ENCODE data around the gene DEXI.

Gene DEXI

DNA sequence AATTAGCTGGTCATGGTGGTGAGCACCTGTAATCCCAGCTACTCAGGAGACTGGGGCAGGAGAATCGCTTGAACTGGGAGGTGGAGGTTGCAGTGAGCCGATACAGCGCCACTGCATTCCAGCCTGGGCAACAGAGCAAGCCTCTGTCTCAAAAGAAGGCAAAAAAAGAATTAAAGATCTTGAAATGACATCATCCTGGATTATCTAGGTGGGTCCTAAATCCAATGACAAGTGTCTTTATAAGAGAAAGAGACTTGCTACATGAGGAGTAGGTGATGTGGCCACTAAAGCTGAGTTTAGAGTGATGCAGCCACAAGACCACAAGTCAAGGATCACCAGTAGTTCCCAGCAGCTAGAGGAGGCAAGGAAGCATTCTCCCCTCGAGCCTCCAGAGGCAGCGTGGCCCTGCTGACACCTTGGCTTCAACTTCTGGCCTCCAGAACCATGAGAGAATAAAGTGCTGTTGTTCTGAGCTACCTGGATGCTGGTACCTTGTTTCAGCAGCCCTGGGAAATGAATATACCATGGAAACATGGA, 49.4 kb downstream of the DEXI start:
- DNase-seq (ENCODE audit: low read depth) = no peak

DNA sequence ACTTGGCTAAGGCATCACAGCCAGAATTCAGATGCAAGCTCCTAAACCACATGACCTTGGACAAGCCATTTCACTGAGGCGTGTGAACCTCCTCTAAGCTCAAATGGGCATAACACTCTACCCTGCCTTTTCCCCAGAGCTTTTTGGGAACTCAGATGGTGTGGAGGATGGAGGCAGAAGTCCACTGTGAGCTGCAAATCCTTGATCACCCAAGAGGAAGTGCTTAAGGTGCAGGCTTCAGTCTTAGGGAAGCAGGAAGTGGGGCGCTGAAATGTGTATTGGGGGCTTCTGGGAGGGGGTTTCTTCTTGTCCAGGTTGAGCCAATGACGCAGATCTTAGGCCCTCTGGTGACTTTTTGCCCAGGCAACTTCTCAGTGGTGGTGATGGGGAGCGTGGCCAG, 52.4 kb downstream of the DEXI start:
- no peak for DNase-seq (ENCODE audit: low read depth)

DNA sequence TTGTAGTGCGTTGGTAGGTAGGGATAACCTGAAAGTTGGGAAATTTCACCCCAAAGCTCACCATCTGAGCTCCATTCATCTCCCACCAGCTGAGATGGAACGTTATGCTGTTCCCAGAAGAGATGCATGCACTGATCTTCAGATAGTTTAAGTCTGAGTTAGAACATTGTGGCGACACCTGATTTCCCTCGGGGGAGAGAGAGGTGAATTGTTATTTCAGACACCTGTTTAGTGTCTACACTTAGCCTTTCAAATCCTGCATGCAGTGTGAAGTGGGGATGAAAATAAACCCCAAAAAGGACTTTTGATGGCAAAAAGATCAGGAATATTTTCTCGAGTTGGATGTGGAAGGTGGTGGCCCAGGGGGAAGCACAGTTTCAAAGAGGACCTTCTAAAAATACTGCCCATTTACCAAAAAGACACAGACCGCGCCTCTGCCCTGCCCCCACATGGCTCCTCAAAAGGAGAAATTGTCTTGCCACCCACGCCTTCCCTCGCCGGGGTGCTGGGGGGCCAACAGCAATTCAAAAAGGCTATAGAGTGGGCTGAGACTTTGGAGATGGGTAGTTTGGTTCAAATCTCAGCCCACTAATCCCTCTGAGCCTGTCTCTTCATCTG, 53.8 kb downstream of the DEXI start:
- DNase-seq (ENCODE audit: low read depth) = no peak

DNA sequence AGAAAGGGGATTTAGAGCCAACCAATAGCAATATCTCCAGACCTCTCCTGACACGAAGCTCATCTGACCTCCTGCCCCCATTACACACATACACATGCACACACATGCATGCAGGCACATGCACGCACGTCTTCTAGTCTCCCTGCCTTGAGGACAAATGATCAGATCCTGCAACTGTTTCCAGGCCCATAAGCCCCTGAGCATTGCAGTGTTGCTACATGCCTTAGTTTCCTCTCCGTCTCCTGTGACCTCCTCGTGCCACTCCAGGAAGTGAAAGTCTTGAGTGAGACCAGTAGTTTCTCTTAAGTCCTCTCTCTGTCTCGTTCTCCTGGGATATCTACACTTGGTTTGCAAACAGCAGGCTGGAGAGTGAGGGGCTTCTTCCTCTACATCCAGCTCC, 57.0 kb downstream of the DEXI start:
- no peak for DNase-seq (ENCODE audit: low read depth)

DNA sequence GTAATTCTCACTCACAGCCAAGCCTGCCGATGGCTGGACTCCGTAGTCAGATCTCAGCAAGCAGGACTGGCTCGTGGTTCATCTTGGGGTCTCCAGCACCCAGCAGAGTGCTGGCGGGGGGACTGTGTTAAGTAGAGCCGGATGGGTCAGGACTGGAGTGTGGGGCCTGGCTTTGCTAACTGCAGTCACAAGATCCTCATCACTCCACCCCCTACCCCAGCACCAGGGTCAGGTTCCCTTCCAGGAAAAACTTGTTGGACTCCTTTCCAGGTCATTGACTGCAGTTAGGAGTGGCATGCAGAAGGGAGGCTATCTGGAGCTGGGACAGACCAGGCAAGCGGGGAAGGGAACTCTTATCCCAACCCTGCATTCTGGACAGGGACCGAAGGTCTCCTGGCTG, 59.3 kb downstream of the DEXI start:
- no peak for DNase-seq (ENCODE audit: low read depth)

DNA sequence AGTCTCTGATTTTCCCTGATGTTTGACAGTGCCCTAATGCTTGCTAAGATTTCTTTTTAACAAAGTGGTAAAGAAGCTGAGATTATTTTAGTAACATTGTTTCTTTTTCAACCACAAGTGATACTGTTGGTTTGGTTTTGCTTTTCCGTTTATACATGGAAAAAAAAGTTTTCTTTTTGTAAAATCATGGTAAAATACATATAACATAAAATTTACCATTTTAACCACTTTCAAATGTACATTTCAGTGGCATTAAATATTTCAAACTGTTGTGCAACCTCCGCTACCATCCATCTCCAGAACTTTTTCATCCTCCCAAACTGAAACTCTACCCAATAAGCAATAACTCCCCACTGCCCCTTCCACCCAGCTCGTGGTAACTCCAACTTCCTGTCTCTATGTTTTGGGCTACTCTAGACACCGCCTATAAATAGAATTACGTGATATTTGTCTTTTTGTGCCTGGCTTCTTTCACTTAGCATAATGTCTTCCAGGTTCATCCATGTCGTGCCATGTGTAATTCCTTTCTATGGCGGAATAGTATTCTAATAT, 60.7 kb downstream of the DEXI start:
- DNase-seq (ENCODE audit: low read depth) = no peak

DNA sequence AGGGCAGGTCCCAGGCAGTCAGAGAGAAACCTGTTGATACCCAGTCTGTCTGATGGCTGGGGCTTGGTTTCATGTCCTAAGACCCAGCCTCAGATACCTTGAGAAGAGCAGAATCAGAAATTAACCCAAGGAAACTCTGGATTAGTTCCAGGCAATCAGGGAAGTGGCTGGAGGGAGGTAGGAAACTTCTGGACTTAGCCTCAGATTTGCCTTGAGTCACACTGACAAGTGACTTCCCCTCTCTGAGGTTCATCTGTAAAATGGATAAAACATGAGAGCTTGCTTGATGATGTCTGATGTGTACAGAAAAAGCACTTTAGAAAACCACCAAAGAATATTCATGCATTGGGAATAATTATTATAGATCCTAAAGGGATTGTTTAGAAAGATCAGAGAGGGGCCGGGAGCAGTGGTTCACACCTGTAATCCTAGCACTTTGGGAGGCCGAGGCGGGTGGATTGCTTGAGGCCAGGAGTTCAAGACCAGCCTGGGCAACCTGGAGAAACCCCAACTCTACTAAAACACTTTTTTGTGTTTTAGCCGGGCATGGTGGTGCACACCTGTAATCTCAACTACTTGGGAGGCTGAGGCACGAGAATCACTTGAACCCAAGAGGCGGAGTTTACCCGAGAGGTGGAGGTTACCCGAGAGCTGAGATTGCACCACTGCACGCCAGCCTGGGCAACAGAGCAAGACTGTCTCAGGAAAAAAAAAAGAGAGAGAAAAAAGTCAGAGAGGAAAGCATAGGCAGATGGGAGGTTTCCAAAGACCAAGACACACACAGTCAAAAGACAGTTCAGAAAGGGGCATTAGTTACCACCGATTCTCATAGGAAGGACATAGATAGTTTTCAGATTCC, 61.4 kb downstream of the DEXI start:
- DNase-seq (ENCODE audit: low read depth) = no peak

DNA sequence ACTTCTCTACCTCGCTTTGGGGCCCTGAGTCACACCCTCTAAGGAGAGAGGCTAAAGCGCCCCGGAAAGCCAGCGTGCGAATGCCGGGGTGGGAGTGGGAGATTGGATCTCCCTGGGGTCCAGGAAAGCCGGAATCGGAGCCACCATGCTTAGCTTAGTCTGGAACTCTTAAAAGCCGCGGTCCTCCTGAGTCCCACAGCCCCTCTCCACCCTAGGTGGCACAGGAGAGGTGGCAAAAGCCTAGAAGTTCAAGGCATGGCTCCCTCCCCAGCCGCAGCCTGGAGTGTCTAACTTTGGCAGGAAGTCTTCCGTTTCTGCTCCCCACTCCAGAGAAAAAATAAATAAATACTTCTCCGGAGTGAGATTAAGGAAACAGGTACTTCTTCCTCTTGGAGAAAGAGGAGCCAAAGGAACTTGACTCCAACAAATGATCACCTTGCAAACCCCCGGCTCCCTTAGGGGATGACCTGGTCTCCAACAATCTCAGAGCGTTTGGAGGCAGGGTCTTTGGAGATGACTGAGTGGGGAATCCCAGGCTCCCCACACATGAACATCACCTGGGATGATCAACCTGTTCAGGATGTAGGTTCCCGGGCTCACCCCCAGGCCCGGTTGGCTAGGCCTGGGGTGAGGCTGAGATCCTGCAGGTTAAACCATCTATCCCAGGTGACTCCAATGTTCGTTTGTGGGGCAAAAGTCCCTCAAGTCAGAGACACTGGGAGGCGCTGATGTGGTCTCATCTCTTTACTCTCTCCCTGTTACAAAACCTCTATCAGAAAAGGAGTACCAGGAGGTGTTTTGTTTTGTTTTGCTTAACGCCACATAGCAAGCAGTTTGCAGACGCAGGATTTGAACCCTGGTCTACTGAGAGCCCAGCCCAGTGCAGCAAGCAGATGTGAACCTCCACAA, 62.3 kb downstream of the DEXI start:
- no peak for DNase-seq (ENCODE audit: low read depth)
